Activated naive CD4-positive, alpha-beta T cell treated with anti-CD3 and anti-CD28 coated beads, Interleukin-2, amount 50 U/mL, for 24 hours (primary cell): ENCODE data around the gene ARID3A.
A peak's percentile ranks its signal among the peaks of the same experiment; 100 is the strongest.

ENCODE experiments used
- H3K27ac Mint-ChIP-seq: one replicate; pipeline ENCODE4 v1.8.0; 2021; ENCODE audit warnings: mild to moderate bottlenecking, mixed read lengths
- H3K27me3 Mint-ChIP-seq: one replicate; pipeline ENCODE4 v1.8.0; 2021; ENCODE audit warnings: mixed read lengths
- H3K36me3 Mint-ChIP-seq: one replicate; pipeline ENCODE4 v1.8.0; 2021; ENCODE audit warnings: mixed read lengths
- H3K4me1 Mint-ChIP-seq: one replicate; pipeline ENCODE4 v1.8.0; 2021; ENCODE audit warnings: mixed read lengths
- H3K4me3 Mint-ChIP-seq: one replicate; pipeline ENCODE4 v1.8.0; 2021; ENCODE audit warnings: mild to moderate bottlenecking, mixed read lengths
- H3K9me3 Mint-ChIP-seq: one replicate; pipeline ENCODE4 v1.8.0; 2021; ENCODE audit warnings: mixed read lengths

Gene ARID3A

DNA sequence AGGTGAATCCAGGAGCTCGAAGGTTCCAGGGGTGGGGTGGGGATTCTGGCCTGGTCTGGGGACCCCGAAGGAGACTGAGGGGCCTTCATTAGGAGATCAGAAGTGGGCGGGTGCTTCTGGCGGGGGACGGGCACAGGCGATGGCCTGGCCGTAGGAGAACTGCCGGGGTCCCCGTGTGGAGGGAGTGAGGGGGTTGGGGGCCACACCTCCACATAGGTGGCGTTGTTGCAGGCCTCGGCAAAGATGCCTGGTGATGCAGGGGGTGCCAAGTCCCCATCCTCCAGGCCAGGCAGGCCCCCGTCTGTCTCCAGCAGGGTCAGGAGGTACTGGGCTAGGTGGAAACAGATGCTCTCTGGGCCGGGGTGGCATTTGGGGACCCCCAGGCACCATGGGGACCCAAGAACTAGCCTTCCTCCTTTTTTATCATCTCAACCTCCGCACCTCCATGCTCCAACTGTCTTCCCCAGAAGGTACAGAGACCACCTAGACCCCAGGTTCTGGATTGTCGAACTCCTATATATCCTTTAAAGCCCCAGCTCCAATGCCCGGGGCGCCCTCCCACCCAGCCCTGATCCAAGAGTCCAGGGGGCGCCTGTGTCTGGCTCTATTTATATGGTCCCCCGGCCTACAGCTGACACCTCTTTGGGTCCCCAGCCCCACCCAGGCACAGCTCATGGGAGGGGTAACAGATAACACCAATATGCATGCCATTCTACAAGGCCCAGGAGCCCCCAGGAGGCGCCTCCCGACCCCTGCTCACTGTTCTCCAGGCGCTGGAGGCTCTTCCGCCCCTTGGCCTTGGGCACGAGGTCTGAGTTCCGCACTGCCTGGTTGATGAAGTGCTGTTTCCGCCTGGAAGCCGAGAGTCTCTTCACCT, 24.4 kb upstream of the ARID3A start:
- H3K4me1 Mint-ChIP-seq, result peaks cover 34% of the 10 kb centered on the region
- H3K4me3 Mint-ChIP-seq, result no peak overlapping the region
- no peaks in the 10 kb centered on the region for H3K36me3 Mint-ChIP-seq
- H3K27me3 Mint-ChIP-seq, result no peaks in the 10 kb centered on the region
- no peaks in the 10 kb centered on the region for H3K9me3 Mint-ChIP-seq
- H3K27ac Mint-ChIP-seq, result no peak overlapping the region

DNA sequence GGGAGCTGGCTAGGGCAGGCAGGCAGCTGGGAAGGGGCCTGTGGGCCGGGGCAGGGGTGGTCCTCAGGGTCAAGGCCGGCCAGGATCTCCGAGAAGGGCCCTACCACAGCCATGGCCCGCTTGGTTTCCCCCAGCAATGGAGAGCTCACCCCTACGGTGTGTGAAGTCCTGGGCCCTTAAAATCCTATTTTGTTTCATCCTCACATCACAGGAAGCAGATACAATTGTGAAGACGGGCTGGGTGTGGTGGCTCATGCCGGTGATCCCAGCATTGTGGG, 23.8 kb upstream of the ARID3A start:
- H3K4me3 Mint-ChIP-seq, result no peak overlapping the region
- H3K27ac Mint-ChIP-seq, result peak overlapping the region; percentile 83
- H3K27me3 Mint-ChIP-seq, result no peaks in the 10 kb centered on the region
- H3K36me3 Mint-ChIP-seq, result no peaks in the 10 kb centered on the region
- no peaks in the 10 kb centered on the region for H3K9me3 Mint-ChIP-seq
- peaks cover 36% of the 10 kb centered on the region for H3K4me1 Mint-ChIP-seq

DNA sequence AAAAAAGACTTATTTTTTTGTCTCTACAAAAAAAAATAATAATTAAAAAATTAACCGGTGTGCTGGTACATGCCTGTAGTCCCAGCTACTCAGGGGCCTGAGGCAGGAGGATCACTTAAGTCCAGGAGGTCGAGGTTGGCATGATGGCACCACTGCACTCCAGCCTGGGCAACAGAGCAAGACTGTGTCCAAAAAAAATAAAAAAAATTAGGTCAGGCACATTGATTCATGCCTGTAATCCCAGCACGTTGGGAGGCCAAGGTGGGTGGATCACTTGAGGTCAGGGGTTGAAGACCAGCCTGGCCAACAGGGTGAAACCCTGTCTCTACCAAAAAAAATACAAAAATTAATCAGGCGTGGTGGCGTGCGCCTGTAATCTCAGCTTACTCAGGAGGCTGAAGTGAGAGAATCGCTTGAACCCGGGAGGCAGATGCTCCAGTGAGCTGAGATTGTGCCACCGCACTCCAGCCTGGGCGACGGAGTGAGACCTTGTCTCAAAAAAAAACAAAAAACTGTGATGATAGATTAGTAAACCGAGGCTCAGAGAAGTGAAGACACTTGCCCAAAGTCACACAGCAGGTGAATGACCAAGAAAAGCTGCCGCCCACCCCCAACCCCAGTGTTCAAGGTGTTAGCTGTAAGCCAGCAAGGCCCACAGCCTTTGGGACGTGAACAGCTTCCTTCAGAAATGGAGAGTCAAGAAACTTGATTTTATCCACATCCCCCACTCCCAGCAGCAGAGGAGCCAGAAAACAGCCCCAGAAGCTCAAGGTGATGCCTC, 23.2 kb upstream of the ARID3A start:
- H3K27me3 Mint-ChIP-seq, result no peaks in the 10 kb centered on the region
- H3K9me3 Mint-ChIP-seq, result no peaks in the 10 kb centered on the region
- no peak overlapping the region for H3K27ac Mint-ChIP-seq
- no peaks in the 10 kb centered on the region for H3K36me3 Mint-ChIP-seq
- peaks cover 41% of the 10 kb centered on the region for H3K4me1 Mint-ChIP-seq
- peak overlapping the region; percentile 19 for H3K4me3 Mint-ChIP-seq

DNA sequence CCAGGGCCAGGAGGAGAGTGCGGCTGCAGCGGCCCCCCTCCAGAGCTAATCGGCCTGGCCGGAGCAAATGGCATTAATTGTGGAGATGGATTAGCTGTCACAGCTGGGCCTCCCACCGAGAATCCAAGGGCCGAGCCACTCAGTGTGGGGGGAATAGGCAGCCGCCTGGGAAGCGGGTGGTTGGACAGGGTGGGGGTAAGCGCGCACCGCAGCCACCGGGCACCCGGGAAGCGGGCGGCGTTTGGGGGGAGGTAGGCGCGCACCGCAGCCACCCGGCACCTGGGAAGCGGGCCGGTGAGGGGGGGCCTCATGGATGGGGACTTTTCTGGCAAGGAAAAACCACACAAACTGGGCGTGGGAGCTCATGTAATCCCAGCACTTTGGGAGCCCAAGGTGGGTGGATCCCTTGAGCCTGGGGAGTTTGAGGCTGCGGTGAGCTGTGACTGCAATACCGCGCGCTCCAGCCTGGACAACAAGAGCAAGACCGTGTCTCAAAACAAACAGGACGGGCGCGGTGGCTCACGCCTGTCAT, 22.5 kb upstream of the ARID3A start:
- H3K4me1 Mint-ChIP-seq, result peaks cover 46% of the 10 kb centered on the region
- H3K9me3 Mint-ChIP-seq, result no peaks in the 10 kb centered on the region
- no peaks in the 10 kb centered on the region for H3K36me3 Mint-ChIP-seq
- no peaks in the 10 kb centered on the region for H3K27me3 Mint-ChIP-seq
- no peak overlapping the region for H3K4me3 Mint-ChIP-seq
- H3K27ac Mint-ChIP-seq, result no peak overlapping the region

DNA sequence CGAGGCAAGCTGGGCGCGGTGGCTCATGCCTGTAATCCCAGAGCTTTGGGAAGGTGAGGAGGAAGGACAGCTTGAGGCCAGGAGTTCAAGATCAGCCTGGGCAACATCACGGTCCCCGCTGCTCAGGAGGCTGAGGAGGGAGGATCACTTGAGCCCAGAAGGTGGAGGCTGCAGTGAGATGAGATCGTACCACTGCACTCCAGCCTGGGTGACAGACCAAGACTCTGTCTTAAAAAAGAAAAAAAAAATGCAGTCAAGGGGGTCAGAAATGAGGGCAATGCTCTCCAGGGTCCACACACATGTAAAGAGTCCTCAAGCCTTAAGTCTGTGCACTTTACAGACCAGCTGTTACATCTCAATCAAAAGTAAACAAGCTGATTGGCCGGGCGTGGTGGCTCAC, 21.3 kb upstream of the ARID3A start:
- peaks cover 58% of the 10 kb centered on the region for H3K4me1 Mint-ChIP-seq
- peak overlapping the region; percentile 23 for H3K4me3 Mint-ChIP-seq
- no peaks in the 10 kb centered on the region for H3K9me3 Mint-ChIP-seq
- H3K27ac Mint-ChIP-seq, result peak overlapping the region; percentile 62
- H3K36me3 Mint-ChIP-seq, result peaks cover 2% of the 10 kb centered on the region
- no peaks in the 10 kb centered on the region for H3K27me3 Mint-ChIP-seq

DNA sequence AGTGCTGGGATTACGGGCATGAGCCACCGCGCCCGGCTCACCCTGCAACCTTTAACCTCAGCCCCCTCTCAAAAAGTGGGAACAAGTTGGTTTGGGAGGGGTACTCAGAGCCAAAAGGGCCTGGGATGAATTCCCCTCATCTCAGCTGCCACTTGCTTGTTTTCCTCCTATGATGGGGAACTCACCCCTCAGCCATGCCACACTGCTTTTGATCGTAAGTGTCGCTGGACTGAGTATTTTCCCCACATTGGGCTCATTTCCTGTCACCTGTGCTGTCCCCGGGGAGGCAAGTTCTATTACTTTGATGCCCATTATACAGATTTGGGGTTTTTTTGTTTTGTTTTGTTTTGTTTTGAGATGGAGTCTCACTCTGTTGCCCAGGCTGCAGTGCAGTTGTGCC, 19.4 kb upstream of the ARID3A start:
- no peaks in the 10 kb centered on the region for H3K9me3 Mint-ChIP-seq
- peaks cover 2% of the 10 kb centered on the region for H3K36me3 Mint-ChIP-seq
- H3K4me1 Mint-ChIP-seq, result peaks cover 74% of the 10 kb centered on the region
- H3K27me3 Mint-ChIP-seq, result no peaks in the 10 kb centered on the region
- H3K27ac Mint-ChIP-seq, result peak overlapping the region; percentile 88
- peak overlapping the region; percentile 39 for H3K4me3 Mint-ChIP-seq

DNA sequence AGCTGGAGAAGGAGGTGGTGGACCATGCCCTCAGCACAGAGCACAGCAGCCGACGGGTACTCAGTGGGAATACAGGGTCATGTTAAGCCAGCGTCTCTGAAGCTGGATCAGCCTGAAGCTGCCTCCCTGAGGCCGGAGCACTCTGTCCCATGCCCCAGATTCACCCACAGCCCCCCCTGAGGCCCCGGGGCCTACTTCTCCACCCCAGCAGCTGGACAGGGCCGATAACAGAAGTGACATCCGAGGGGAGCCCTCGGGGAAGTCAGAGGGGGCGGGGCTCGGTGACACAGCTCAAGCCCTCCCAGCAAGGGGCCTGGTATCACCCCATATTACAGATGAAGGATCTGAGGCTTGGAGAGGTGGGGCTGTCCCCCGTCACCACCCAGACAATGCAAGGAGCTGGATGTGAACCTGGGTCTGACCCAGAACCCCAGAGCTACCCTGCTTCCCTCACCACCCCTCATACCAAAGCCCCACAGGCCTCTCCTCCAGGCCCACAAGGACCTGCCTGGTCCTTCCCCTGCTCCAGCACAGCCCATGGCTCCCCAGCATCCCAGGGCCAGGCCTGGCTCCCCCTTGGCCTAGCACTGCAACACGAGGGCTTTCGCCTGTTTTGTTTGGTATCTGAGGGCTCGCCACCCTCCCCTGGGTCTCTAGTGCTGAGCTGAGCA, 18.5 kb upstream of the ARID3A start:
- H3K4me3 Mint-ChIP-seq, result peak overlapping the region; percentile 39
- H3K27ac Mint-ChIP-seq, result peak overlapping the region; percentile 17
- H3K9me3 Mint-ChIP-seq, result no peaks in the 10 kb centered on the region
- peaks cover 2% of the 10 kb centered on the region for H3K36me3 Mint-ChIP-seq
- H3K4me1 Mint-ChIP-seq, result peaks cover 69% of the 10 kb centered on the region
- H3K27me3 Mint-ChIP-seq, result no peaks in the 10 kb centered on the region

DNA sequence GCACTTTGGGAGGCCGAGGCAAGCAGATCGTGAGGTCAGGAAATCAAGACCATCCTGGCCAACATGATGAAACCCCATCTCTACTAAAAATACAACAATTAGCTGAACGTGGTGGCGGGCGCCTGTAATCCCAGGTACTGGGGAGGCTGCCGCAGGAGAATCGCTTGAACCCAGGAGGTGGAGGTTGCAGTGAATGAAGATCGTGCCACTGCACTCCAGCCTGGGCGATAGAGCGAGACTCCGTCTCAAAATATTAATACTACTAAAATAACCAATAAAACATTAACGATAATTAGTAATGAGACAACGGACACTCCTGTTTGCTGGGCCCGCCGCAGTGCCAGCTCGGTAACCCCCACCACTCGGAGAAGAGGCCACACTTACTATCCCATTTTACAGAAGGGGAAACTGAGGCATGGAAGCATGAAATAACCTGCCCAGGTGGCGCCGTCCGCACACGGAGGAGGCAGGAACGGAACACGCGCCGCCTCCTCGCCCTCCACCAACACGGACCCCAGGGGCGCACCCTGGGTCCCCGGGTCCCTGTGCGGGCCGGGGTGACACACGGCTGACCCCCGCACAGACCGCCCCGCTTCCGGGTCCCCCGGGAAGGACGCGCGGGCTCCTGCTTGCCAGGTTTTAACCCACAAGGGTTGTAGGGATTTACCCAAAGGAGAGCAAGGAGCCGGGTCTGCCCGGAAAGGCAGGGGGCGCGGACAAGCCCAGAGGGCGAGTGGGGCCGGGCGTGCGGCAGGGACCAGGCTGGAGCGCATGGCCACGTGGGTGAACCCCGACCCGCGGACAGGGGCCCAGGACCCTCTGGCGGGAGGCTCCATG, 14.4 kb upstream of the ARID3A start:
- peaks cover 2% of the 10 kb centered on the region for H3K36me3 Mint-ChIP-seq

DNA sequence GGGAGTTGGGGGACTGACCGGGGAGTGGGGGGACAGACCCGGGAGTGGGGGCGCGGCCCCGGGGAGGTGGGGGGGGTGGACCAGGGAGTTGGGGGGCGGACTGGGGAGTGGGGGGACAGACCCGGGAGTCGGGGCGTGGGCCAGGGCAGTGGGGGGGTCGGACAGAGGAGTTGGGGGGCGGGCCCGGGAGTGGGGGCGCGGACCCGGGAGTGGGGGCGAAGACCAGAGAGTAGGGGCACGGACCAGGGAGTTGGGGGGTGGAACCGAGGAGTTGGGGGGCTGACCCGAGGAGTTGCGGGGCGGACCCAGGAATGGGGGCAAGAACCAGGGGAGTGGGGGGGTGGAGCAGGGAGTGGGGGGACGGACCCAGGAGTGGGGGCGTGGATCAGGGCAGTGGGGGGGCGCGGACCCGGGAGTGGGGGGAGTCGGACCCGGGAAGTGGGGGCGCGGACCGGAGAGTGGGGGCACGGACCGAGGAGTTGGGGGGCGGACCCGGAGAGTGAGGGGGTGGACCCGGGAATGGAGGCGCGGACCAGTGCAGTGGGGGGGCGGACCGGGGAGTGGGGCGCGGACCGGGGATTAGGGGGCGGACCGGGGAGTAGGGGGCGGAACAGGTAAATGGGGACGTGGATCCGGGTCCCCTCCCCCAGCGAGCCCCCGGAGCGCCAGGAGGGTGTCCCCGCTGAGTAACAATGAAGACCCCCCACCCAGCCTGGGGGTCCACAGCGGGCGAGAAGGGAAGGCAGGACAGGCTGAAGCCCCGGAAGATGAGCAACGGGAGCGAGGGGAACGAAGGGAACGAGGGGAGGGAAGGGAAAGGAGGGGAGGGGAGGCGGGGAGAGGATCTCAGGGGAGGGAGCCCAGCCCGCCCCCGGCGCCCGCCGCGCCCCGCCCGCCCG, 13.4 kb upstream of the ARID3A start:
- peaks cover 40% of the 10 kb centered on the region for H3K4me1 Mint-ChIP-seq
- H3K36me3 Mint-ChIP-seq, result peaks cover 2% of the 10 kb centered on the region
- H3K27ac Mint-ChIP-seq, result peak overlapping the region; percentile 79
- no peaks in the 10 kb centered on the region for H3K9me3 Mint-ChIP-seq
- H3K27me3 Mint-ChIP-seq, result no peaks in the 10 kb centered on the region
- peak overlapping the region; percentile 76 for H3K4me3 Mint-ChIP-seq

More for the DNA sequence above, 14.4 kb upstream of the ARID3A start:
- H3K27ac Mint-ChIP-seq, result peak overlapping the region; percentile 87
- H3K4me3 Mint-ChIP-seq, result peak overlapping the region; percentile 76
- no peaks in the 10 kb centered on the region for H3K9me3 Mint-ChIP-seq
- H3K4me1 Mint-ChIP-seq, result peaks cover 49% of the 10 kb centered on the region
- no peaks in the 10 kb centered on the region for H3K27me3 Mint-ChIP-seq

DNA sequence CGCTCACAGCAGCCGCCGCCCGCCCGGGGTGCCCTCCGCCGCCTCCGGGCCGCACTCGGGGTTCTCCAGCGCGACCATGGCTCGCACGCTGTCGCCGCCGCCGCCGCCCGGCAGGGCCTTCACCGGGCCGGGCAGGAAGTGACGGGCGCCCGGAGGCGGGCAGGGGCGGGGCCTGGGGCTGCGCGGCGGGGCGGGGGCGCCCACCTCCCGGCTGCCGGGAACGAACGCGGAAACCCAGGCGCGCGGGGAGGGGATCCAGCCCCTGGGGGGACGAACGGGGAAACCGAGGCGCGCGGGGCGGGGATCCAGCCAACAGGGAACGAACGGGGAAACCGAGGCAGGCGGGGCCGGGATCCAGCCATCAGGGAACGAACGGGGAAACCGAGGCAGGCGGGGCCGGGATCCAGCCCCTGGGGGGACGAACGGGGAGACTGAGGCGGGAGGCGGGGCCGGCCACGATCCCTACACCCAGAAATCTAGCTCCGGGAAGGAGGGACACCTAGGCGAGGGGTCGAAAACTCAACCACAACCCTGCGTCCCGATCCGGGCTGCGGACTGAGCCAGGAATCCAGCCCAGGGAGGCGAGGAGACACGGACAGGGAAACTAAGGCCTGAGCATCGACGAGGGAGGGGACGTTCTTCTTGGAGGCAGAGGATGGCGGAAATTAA, 12.6 kb upstream of the ARID3A start, which contains the start of gene R3HDM4:
Gene R3HDM4, minus strand, starts transcription at position 140 of the 669 bp plus-strand sequence. Its CDS starts 62 bp downstream, at position 78.
- Mint-ChIP-seq H3K4me3 (peak within 1 kb of the TSS; percentile 88), H3K27ac (peak within 1 kb of the TSS; percentile 98), H3K27me3 (no peaks in the 10 kb centered on the region), H3K36me3 (peaks cover 2% of the 10 kb centered on the region), H3K4me1 (peaks cover 33% of the 10 kb centered on the region), H3K9me3 (no peaks in the 10 kb centered on the region)

DNA sequence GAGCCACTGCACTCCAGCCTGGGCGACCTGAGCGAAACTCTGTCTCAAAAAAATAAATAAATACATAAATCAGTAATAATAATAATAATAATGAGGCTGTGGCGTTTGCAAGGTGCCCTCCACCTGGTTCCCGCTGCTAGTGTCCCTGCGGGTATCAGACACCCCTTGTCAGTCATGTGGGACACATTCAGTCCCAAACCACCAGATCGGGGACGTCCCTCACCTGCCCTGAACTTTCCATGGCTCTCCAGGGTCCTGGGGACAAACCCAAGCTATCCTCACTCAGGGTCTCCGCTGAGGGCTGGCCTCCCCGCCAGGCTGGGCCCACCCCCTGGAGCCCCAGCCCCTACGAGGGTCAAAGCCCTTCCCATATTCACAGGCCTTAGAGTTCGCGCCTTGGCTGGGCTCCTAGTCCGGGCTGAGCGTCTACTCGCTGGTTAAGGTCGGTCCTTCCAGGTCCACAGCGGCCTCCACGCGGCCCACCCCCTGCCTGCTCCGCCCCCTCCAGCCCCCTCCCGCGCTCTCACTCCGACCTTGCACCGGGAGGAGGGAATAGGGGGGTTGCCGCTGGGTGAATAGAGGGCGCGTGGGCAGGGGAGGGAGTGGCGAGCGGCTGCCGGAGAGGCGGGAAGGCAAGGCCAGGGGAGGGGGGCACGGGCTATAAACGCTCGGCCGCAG, 9.1 kb upstream of the ARID3A start:
- H3K36me3 Mint-ChIP-seq, result no peaks in the 10 kb centered on the region
- no peaks in the 10 kb centered on the region for H3K9me3 Mint-ChIP-seq
- H3K4me1 Mint-ChIP-seq, result peaks cover 18% of the 10 kb centered on the region
- H3K27me3 Mint-ChIP-seq, result no peaks in the 10 kb centered on the region
- H3K4me3 Mint-ChIP-seq, result peak overlapping the region; percentile 44
- H3K27ac Mint-ChIP-seq, result no peak overlapping the region

DNA sequence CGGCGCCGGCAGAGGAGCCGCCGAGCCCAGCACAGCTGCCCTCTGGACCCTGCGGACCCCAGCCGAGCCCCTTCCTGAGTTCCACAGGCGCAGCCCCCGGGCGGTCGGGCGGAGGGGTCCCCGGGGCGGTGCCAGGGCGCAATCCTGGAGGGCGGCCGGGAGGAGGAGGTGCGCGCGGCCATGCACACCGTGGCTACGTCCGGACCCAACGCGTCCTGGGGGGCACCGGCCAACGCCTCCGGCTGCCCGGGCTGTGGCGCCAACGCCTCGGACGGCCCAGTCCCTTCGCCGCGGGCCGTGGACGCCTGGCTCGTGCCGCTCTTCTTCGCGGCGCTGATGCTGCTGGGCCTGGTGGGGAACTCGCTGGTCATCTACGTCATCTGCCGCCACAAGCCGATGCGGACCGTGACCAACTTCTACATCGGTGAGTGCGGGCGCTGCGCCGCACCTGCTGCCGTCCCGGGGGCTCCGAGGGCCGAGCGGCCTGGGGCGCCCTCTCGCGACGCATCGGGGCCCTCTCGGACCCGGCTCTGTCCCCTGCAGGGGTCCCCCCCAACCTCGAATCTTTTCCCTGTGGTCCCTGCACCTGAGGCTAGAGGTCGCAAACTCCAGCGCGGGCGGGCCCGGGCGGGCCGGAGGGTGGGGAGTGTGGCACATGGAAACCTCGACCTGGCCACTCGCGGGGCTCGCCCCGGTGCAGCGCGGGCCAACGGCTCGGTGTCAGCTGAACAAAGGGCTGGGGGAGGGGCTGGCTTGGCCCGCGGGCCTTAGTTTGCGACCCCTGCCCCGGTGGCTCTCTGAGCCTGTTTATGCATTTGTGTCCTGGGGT, 8.3 kb upstream of the ARID3A start, which contains the start of gene KISS1R:
Gene KISS1R, plus strand, starts transcription at position 11 of the 829 bp plus-strand sequence. Its CDS starts 170 bp downstream, at position 181.
- no peaks in the 10 kb centered on the region for H3K27me3 Mint-ChIP-seq
- peak within 1 kb of the TSS; percentile 78 for H3K4me3 Mint-ChIP-seq
- no peak within 1 kb of the TSS for H3K27ac Mint-ChIP-seq

DNA sequence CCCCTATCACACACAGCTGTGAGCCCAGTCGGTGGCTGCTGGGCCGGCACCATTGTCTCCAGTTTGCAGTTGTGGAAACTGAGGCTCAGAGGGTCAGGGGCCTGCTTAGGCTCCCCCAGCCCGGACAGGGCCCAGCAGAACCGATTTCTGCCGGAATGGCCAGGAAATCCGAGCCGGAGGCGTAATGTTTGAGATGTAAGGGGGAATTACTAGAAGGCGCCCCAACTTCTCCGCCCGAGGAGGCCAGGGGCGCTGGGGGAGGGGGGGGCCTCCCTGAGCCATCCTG, 7.7 kb upstream of the ARID3A start:
- no peaks in the 10 kb centered on the region for H3K36me3 Mint-ChIP-seq
- H3K4me1 Mint-ChIP-seq, result peaks cover 20% of the 10 kb centered on the region
- peak overlapping the region; percentile 78 for H3K4me3 Mint-ChIP-seq
- no peaks in the 10 kb centered on the region for H3K27me3 Mint-ChIP-seq
- no peak overlapping the region for H3K27ac Mint-ChIP-seq
- no peaks in the 10 kb centered on the region for H3K9me3 Mint-ChIP-seq

More for the DNA sequence above, 8.3 kb upstream of the ARID3A start, which contains the start of gene KISS1R:
- Mint-ChIP-seq H3K36me3 (no peaks in the 10 kb centered on the region), H3K9me3 (no peaks in the 10 kb centered on the region), H3K4me1 (peaks cover 20% of the 10 kb centered on the region)
